Activated CD8-positive, alpha-beta memory T cell treated with anti-CD3 and anti-CD28 coated beads, Interleukin-2, amount 50 U/mL, for 24 hours (primary cell): ENCODE data around the gene PSMD11.

Experiments
- DNase-seq: peaks from one replicate; pipeline ENCODE4 v3.0.0-alpha.2; 2020; ENCODE audit errors: extremely low read depth

The PSMD11 gene

GRCh38 chr17:32489320-32490100 is 45.2 kb downstream of the PSMD11 start:
- DNase-seq: no peak

- no peak for DNase-seq
Observed at GRCh38 chr17:32490101-32490482, 45.8 kb downstream of the PSMD11 start.

GRCh38 chr17:32491371-32492263 is 47.3 kb downstream of the PSMD11 start:
- DNase-seq: no peak

- no peak for DNase-seq
Observed at GRCh38 chr17:32492264-32492589, 47.9 kb downstream of the PSMD11 start.

GRCh38 chr17:32492648-32493289 is 48.5 kb downstream of the PSMD11 start:
- no peak for DNase-seq

GRCh38 chr17:32493571-32493970 is 49.3 kb downstream of the PSMD11 start:
- no peak for DNase-seq

GRCh38 chr17:32493976-32494513 is 49.7 kb downstream of the PSMD11 start:
- no peak for DNase-seq

GRCh38 chr17:32494621-32495358 is 50.5 kb downstream of the PSMD11 start:
- no peak for DNase-seq

- DNase-seq: no peak
Observed at GRCh38 chr17:32495359-32496231, 51.3 kb downstream of the PSMD11 start.

- DNase-seq: no peak
Observed at GRCh38 chr17:32496395-32497073, 52.2 kb downstream of the PSMD11 start.

GRCh38 chr17:32497431-32498205 is 53.3 kb downstream of the PSMD11 start:
- no peak for DNase-seq

GRCh38 chr17:32498391-32498790 is 54.1 kb downstream of the PSMD11 start:
- DNase-seq: no peak

GRCh38 chr17:32502013-32502412 is 57.7 kb downstream of the PSMD11 start:
- DNase-seq: no peak

- DNase-seq: no peak
Observed at GRCh38 chr17:32502710-32503109, 58.4 kb downstream of the PSMD11 start.

- DNase-seq: no peak
Observed at GRCh38 chr17:32503251-32504165, 59.2 kb downstream of the PSMD11 start.

GRCh38 chr17:32504166-32504990 is 60.1 kb downstream of the PSMD11 start:
- DNase-seq: no peak

GRCh38 chr17:32508926-32509325 is 64.6 kb downstream of the PSMD11 start:
- no peak for DNase-seq
